Gastrocnemius medialis (tissue), 4 donors: Measurements from ENCODE around the gene XDH. TPM values are rescaled to one million over a fixed set of nuclear protein-coding genes. Genes with fewer than 3 reads are reported as not detected.

ENCODE experiments used
- ATAC-seq, 2 donors: fragments of 150-250 bp; one replicate each; pipeline ENCODE4 v1.9.1; 2016
- DNase-seq, 2 donors: peaks; one replicate each; pipeline ENCODE4 v3.0.0-alpha.2; 2019
- H3K27ac ChIP-seq, 4 donors: fragments of 200-600 bp; sonication (generic); 1 replicate in 1 of 4; 2 replicates in 3 of 4; pipeline ENCODE4 v1.5.1; 2016 to 2018; ENCODE audit warnings: mild to moderate bottlenecking in 2 of 4, moderate library complexity in 1 of 4
- H3K27me3 ChIP-seq, 3 donors: fragments of 200-600 bp; sonication (generic) in 2 of 3; 1 replicate in 1 of 3; 2 replicates in 2 of 3; pipeline versions ENCODE4 v1.5.1 to v1.6.0; 2016 to 2019; ENCODE audit warnings: mild to moderate bottlenecking in 1 of 3, moderate library complexity in 1 of 3
- H3K36me3 ChIP-seq, 2 donors: fragments of 200-600 bp; sonication (generic) in 1 of 2; one replicate each; pipeline ENCODE4 v1.5.1; 2017 to 2018
- H3K4me1 ChIP-seq, 2 donors: fragments of 200-600 bp; sonication (generic) in 1 of 2; one replicate each; pipeline ENCODE4 v1.5.1; 2016 to 2017; ENCODE audit warnings: mild to moderate bottlenecking in 2 of 2
- H3K4me3 ChIP-seq, 4 donors: fragments of 200-600 bp; sonication (generic) in 3 of 4; 1 replicate in 1 of 4; 2 replicates in 3 of 4; pipeline ENCODE4 v1.5.1; 2016 to 2019; ENCODE audit warnings: mild to moderate bottlenecking in 2 of 4
- H3K9me3 ChIP-seq, 3 donors: fragments of 200-600 bp; sonication (generic) in 2 of 3; 1 replicate in 1 of 3; 2 replicates in 2 of 3; pipeline ENCODE4 v1.5.1; 2016 to 2019
- CTCF ChIP-seq, 5 experiments: fragments of 450-650 bp in 3 of 5; fragments of 200-600 bp in 2 of 5; sonication (generic) in 2 of 5; IDR thresholded peaks in 4 of 5; conservative IDR thresholded peaks in 1 of 5; 1 replicate in 4 of 5; 2 replicates in 1 of 5; pipeline ENCODE4 v1.5.1; 2016 to 2019; ENCODE audit warnings: antibody characterized with exemption in 5 of 5, mild to moderate bottlenecking in 3 of 5, moderate library complexity in 3 of 5
- POLR2A ChIP-seq, 2 donors: fragments of 450-650 bp; IDR thresholded peaks; one replicate each; pipeline ENCODE4 v1.6.1; 2017; ENCODE audit warnings: antibody characterized with exemption in 2 of 2, mild to moderate bottlenecking in 2 of 2, moderate library complexity in 2 of 2
- in situ Hi-C, 4 donors: fragments of 200-750 bp; cut with MboI; loops; one replicate each; pipeline versions ENCODE4 v1.15.0 to v1.8.0; 2017; ENCODE audit warnings: low sequenced_read_pairs in 4 of 4
- intact Hi-C: fragments of 100-400 bp; cut with DNase I; formaldehyde crosslinking; loops from one replicate; pipeline ENCODE4 v1.15.1; 2023; ENCODE audit warnings: low total_unique reads
- total RNA-seq, 4 donors: library from RNA; depleted of rRNA; stranded (reverse); fragments of >200 nt; gene quantifications; one replicate each; pipeline versions ENCODE4 v1.1.0 to v1.2.3, GENCODE V29; 2016

XDH gene
- total RNA-seq, 4 donors from 2014 or later = 0.05 to 0.29 (median 0.07) TPM; not detected in 1

- ATAC-seq (no peak), DNase-seq (no peak)
- no peak for TF ChIP-seq POLR2A (IDR thresholded peaks at IDR 0.05)
- no peak for TF ChIP-seq CTCF (IDR thresholded peaks at IDR 0.05 in 4 of 5, conservative IDR thresholded peaks at IDR 0.05 in 1 of 5)
- in situ Hi-C loops (no loop called here), intact Hi-C loops (no loop called here)
- Histone ChIP-seq H3K27ac (no peak overlapping the region), H3K4me3 (no peak overlapping the region), H3K4me1 (no peaks in the 10 kb centered on the region), H3K27me3 (peaks cover 0 to 2% (median 0%) of the 10 kb centered on the region in 3 donors), H3K9me3 (no peaks in the 10 kb centered on the region), H3K36me3 (no peaks in the 10 kb centered on the region)
These were observed 42.9 kb downstream of the XDH start for GRCh38 chr2:31371691-31372090.

GRCh38 chr2:31366733-31367132 is 47.8 kb downstream of the XDH start:
- TF ChIP-seq CTCF (IDR thresholded peaks at IDR 0.05 in 4 of 5, conservative IDR thresholded peaks at IDR 0.05 in 1 of 5) = no peak
- no peak for TF ChIP-seq POLR2A (IDR thresholded peaks at IDR 0.05)
- Histone ChIP-seq H3K9me3 (no peaks in the 10 kb centered on the region), H3K36me3 (no peaks in the 10 kb centered on the region), H3K27me3 (no peaks in the 10 kb centered on the region), H3K4me1 (no peaks in the 10 kb centered on the region), H3K4me3 (no peak overlapping the region), H3K27ac (no peak overlapping the region)
- DNase-seq = no peak
- no peak for ATAC-seq
- intact Hi-C loops = no loop called here
- in situ Hi-C loops = no loop called here

GRCh38 chr2:31365834-31366505 is 48.6 kb downstream of the XDH start:
- DNase-seq = no peak
- H3K9me3 ChIP-seq = no peaks in the 10 kb centered on the region
- no peak for ATAC-seq
- intact Hi-C loops (no loop called here), in situ Hi-C loops (no loop called here)
- TF ChIP-seq CTCF (IDR thresholded peaks at IDR 0.05 in 4 of 5, conservative IDR thresholded peaks at IDR 0.05 in 1 of 5) (no peak), POLR2A (IDR thresholded peaks at IDR 0.05) (no peak)
- H3K4me1 ChIP-seq = no peaks in the 10 kb centered on the region
- no peaks in the 10 kb centered on the region for H3K36me3 ChIP-seq
- H3K4me3 ChIP-seq = no peak overlapping the region
- no peak overlapping the region for H3K27ac ChIP-seq
- no peaks in the 10 kb centered on the region for H3K27me3 ChIP-seq

- no peaks in the 10 kb centered on the region for H3K27me3 ChIP-seq
- no peaks in the 10 kb centered on the region for H3K9me3 ChIP-seq
- in situ Hi-C loops (no loop called here), intact Hi-C loops (no loop called here)
- DNase-seq = no peak
- H3K36me3 ChIP-seq = no peaks in the 10 kb centered on the region
- no peak for ATAC-seq
- no peak overlapping the region for H3K27ac ChIP-seq
- H3K4me3 ChIP-seq = no peak overlapping the region
- H3K4me1 ChIP-seq = no peaks in the 10 kb centered on the region
- TF ChIP-seq POLR2A (IDR thresholded peaks at IDR 0.05) (no peak), CTCF (IDR thresholded peaks at IDR 0.05 in 4 of 5, conservative IDR thresholded peaks at IDR 0.05 in 1 of 5) (no peak)
These were observed 49.2 kb downstream of the XDH start for GRCh38 chr2:31365348-31365747.
